ENCODE measurements around the gene NPW.

DNA sequence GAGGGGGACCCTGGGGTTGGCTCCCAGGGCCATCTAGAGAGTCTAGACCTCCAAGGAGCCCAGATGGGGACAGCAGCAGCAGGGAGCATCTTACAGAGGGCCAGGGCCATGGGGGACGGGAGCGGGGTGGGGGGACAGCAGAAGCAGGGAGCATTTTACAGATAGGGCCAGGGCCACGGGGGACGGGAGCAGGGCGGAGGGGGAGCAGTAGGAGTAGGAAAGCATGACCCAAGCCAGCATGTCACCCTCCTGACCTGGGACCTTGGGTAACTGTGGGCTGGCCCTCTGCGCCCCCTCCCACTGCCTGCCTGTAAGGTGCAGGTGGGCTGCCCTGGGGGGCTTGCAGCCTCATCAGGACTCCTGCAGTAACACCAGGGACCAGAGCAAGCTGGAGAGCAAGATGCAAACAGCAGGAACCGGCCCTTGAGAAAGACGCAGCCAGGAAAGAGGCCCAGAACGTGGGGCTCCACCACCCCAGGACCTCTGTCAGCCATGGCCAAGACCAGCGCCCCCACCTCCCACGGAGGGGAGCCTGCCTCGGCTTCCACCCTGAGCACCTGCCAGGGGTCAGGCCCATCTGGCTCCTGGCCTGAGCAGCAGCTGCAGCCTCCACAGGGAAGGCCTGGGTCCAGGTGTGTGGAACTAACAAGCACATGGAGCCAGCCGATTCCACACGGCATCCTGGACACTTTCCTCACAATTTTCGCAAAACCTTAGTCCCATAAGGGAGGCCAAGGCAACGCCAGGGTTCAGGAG lies 12.3 kb upstream of the NPW start:
- no peak for TF ChIP-seq CTCF (conservative IDR thresholded peaks at IDR 0.05 in 1 of 2, IDR thresholded peaks at IDR 0.05 in 1 of 2; ENCODE audit: extremely low read depth in 1 of 2, insufficient read depth in 1 of 2, low read depth in 1 of 2, low read length in 2 of 2)
- no peak for TF ChIP-seq EZH2 (IDR thresholded peaks at IDR 0.05; ENCODE audit: borderline replicate concordance, low read length)

Measured in mammary epithelial cell (primary cell).